Measurements from ENCODE around the gene NSUN6.

NSUN6 gene

DNA sequence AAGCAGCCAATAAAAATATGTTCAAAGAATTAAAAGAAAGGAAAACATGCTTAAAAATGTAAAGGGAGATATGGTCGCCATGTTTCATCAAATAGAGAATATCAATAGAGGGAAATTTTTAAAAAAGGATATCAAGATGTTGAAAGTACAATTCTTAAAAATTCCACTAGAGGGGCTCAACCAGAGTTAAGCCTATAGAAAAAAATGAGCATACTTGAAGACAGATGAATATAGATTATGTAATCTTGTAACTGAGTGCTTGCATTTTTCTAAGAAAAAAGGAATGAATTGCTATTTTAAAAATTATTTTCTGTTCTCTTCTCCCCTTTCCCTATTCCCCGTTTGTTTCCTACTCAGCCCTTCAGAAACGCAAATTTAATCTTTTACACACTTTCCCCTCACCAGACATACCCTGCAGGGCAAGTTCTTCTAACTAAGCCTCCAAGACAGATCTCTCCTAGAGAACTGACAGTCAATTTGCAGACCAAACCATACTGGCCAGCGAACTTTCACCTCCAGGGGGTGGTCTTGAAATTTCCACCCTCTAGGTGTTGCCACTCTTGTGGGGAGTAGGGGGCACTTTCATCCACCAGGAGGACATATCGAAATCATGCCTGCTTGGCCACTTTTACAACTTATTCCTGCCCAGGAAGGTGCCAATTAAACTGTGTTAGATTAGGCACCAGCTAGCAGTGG is 67.7 kb downstream of the NSUN6 start:
- no peak overlapping the region for H3K4me3 ChIP-seq (ENCODE audit: low read depth, low read length)
- TF ChIP-seq, protein P1, sequence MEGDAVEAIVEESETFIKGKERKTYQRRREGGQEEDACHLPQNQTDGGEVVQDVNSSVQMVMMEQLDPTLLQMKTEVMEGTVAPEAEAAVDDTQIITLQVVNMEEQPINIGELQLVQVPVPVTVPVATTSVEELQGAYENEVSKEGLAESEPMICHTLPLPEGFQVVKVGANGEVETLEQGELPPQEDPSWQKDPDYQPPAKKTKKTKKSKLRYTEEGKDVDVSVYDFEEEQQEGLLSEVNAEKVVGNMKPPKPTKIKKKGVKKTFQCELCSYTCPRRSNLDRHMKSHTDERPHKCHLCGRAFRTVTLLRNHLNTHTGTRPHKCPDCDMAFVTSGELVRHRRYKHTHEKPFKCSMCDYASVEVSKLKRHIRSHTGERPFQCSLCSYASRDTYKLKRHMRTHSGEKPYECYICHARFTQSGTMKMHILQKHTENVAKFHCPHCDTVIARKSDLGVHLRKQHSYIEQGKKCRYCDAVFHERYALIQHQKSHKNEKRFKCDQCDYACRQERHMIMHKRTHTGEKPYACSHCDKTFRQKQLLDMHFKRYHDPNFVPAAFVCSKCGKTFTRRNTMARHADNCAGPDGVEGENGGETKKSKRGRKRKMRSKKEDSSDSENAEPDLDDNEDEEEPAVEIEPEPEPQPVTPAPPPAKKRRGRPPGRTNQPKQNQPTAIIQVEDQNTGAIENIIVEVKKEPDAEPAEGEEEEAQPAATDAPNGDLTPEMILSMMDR (conservative IDR thresholded peaks at IDR 0.05; ENCODE audit: low read depth, low read length) = peak; percentile 50
- peak; percentile 61 for DNase-seq (ENCODE audit: low read depth)

DNA sequence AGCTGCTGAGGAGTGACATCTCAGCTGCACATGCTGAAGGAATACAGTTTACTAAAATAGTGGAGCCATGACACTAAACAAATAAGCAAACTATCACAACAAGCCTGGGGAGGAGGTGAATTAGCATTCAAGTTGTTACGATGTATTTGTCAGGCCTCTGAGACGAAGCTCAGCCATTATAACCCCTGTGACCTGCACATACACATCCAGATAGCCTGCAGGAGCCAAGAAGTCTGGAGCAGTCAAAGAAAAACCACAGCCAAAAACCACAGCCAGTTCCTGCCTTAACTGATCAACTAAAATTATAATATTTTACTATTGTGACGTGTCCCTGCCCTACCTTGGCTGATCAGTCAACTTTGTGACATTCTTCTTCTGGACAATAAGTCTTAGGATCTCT is 68.6 kb downstream of the NSUN6 start:
- peak; percentile 17 for DNase-seq (ENCODE audit: low read depth)
- H3K4me3 ChIP-seq (ENCODE audit: low read depth, low read length) = no peak overlapping the region
- TF ChIP-seq, protein P1 (conservative IDR thresholded peaks at IDR 0.05; ENCODE audit: low read depth, low read length) = no peak

DNA sequence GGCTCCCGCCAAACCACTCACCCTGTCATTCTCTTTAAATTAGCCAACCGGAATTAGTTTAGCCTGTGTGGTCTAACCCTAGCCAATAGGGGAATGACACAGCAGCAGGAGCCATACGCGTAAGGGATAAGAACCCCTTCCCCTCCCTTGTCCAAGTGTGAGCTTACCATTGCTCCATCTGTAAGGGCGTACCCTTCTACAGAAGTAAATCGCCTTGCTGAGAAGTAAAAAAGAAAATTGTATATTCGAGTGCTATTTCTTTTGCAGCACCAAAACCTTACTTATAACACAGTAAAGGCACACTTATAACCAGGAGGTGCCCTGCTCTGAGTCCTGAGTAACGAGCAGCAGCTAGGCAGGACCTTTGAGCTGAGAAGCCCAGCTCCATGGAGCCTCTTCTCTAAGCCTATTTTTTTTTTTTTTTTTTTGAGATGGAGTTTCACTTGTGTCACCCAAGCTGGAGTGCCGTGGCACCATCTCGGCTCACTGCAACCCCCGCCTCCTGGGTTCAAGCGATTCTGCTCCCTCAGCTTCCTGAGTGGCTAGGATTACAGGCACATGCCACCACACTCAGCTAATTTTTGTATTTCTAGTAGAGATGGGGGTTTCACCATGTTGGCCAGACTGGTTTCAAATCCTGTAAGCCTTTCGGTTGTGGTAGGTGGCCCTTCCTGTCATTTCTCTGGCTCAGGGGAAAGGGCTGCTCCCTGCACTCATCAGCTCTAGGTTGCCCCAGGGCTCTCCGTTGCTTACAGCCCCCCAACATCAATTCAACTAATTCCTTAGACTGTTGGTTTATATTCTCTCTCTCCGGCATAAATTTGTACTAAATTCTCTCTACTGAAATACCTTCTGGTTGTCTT is 73.3 kb downstream of the NSUN6 start:
- TF ChIP-seq, protein P1 (conservative IDR thresholded peaks at IDR 0.05; ENCODE audit: low read depth, low read length) = no peak
- no peak for DNase-seq (ENCODE audit: low read depth)
- H3K4me3 ChIP-seq (ENCODE audit: low read depth, low read length) = no peak overlapping the region

DNA sequence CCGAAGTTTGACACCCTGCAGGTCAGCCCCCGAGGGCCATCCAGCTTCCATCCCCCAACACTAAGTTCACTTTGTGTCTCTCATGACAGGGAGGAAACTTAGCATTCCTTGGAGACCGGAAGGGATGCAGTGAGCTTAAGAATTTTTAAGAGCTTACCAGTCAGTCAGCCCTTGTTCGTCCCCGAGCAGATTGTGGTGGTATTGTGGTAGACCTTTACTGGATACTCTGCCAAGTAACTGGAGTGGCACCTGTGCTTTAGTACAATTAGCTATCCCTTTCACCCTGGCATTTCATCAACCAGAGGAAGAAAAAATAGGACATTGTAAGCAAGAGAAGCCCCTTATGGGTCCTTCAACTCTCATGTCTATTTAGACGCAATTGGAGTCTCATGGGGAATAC is 74.8 kb downstream of the NSUN6 start:
- TF ChIP-seq, protein P1 (conservative IDR thresholded peaks at IDR 0.05; ENCODE audit: low read depth, low read length) = no peak
- H3K4me3 ChIP-seq (ENCODE audit: low read depth, low read length) = no peak overlapping the region
- no peak for DNase-seq (ENCODE audit: low read depth)

DNA sequence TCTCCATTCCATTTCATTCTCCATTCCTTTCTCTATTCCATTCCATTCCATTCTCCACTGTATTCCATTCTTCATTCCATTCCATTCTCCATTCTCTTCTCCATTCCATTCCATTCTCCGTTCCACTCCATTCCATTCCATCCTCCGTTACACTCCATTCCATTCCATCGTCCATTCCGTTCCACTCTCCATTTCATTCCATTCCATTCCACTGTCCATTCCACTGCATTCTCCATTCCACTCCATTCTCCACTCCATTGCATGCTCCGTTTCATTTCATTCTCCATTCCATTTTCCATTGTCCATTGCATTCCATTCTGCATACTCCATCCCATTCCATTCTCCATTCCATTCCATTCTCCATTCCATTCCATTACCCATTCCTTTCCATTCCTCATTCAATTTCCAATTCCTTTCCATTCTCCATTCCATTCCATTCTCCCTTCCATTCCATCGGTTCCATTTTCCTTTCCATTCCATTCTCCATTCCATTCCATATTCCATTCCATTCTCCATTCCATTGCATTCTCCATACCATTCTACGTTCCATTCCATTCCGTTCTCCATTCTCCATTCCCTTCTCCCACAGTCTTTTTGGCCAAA is 78.3 kb downstream of the NSUN6 start:
- no peak for DNase-seq (ENCODE audit: low read depth)
- TF ChIP-seq, protein P1 (conservative IDR thresholded peaks at IDR 0.05; ENCODE audit: low read depth, low read length) = no peak
- no peak overlapping the region for H3K4me3 ChIP-seq (ENCODE audit: low read depth, low read length)

DNA sequence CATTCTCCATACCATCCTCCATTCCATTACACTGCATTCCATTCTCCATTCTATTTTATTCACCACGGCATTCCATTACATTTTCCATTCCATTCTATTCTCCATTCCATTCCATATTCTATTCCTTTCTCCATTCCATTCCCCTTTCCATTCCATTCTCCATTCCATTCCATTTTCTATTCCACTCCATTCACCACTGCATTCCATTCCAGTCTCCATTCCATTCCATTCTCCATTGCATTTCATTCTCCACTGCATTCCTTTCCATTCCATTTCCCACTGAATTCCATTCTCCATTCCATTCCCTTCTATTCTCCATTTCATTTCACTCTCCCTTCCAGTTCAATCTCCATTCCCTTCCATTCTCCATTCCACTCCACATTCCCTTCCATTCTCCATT is 79.6 kb downstream of the NSUN6 start:
- DNase-seq (ENCODE audit: low read depth) = no peak
- TF ChIP-seq, protein P1 (conservative IDR thresholded peaks at IDR 0.05; ENCODE audit: low read depth, low read length) = no peak
- H3K4me3 ChIP-seq (ENCODE audit: low read depth, low read length) = no peak overlapping the region
